ENCODE measurements around the gene GABBR2. TPM values are rescaled to one million over a fixed set of nuclear protein-coding genes. Genes with fewer than 3 reads are reported as not detected.

The GABBR2 gene
- total RNA-seq, 2 donors from 2014 or later, result not detected

DNA sequence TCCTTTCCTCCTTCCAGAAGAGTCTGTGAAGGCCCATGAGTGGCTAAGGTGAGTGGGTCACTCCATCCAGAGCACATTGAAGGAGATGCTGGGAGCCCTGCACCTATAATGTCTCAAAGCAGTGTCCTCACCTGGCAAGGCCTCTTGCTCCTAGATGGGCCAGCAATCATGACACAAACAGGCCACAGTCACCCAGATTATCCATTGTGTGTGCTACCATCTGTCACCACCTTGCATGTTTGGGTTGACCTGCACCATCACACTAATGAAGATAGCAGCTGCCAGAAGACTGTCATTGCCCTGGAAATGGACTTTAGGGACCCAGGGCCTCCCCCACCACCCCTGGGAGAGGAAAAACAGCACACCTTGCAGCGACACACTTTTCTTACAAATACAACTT lies 69.6 kb downstream of the GABBR2 start:
- Histone ChIP-seq H3K27ac (no peak overlapping the region), H3K36me3 (replicated peaks in 1 of 2; ENCODE audit: insufficient read depth in 1 of 2, low read depth in 2 of 2) (no peaks in the 10 kb centered on the region), H3K4me3 (no peak overlapping the region), H3K27me3 (no peaks in the 10 kb centered on the region), H3K4me1 (no peaks in the 10 kb centered on the region), H3K9me3 (no peaks in the 10 kb centered on the region)
- ATAC-seq (no peak), DNase-seq (no peak)
- intact Hi-C loops (cut with DNase I), result no loop called here
- 81 to 89% methylated on average over 1 of the region's 1 CpG for WGBS, 2 donors
- TF ChIP-seq, protein P1, sequence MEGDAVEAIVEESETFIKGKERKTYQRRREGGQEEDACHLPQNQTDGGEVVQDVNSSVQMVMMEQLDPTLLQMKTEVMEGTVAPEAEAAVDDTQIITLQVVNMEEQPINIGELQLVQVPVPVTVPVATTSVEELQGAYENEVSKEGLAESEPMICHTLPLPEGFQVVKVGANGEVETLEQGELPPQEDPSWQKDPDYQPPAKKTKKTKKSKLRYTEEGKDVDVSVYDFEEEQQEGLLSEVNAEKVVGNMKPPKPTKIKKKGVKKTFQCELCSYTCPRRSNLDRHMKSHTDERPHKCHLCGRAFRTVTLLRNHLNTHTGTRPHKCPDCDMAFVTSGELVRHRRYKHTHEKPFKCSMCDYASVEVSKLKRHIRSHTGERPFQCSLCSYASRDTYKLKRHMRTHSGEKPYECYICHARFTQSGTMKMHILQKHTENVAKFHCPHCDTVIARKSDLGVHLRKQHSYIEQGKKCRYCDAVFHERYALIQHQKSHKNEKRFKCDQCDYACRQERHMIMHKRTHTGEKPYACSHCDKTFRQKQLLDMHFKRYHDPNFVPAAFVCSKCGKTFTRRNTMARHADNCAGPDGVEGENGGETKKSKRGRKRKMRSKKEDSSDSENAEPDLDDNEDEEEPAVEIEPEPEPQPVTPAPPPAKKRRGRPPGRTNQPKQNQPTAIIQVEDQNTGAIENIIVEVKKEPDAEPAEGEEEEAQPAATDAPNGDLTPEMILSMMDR (IDR thresholded peaks at IDR 0.05), result no peak
- no peak for TF ChIP-seq POLR2A (IDR thresholded peaks at IDR 0.05)

DNA sequence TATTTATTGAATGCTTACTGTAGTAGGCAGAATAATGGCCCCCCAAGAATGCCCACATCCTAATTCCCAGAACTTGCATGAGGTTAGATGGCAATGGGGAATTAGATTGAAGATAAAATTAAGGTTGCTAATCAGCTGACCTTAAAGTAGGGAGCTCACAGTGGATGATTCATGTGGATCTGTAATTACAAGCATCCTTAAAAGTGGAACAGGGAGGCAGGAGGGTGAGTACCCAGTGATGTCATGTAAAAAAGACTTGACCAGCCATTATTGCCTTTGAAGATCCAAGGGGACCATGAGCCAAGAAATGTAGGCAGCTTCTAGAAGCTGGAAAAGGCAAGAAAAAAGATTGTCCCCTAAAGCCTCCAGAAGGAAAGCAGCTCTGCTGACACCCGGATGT lies 71.4 kb downstream of the GABBR2 start:
- Histone ChIP-seq H3K27ac (no peak overlapping the region), H3K4me3 (no peak overlapping the region), H3K9me3 (no peaks in the 10 kb centered on the region), H3K27me3 (no peaks in the 10 kb centered on the region), H3K36me3 (replicated peaks in 1 of 2; ENCODE audit: insufficient read depth in 1 of 2, low read depth in 2 of 2) (no peaks in the 10 kb centered on the region), H3K4me1 (no peaks in the 10 kb centered on the region)
- ATAC-seq (no peak), DNase-seq (no peak)
- TF ChIP-seq, protein P1 (IDR thresholded peaks at IDR 0.05), result no peak
- no peak for TF ChIP-seq POLR2A (IDR thresholded peaks at IDR 0.05)
- WGBS, 2 donors, result 95 to 100% methylated on average over 1 of the region's 1 CpG
- intact Hi-C loops (cut with DNase I), result no loop called here

DNA sequence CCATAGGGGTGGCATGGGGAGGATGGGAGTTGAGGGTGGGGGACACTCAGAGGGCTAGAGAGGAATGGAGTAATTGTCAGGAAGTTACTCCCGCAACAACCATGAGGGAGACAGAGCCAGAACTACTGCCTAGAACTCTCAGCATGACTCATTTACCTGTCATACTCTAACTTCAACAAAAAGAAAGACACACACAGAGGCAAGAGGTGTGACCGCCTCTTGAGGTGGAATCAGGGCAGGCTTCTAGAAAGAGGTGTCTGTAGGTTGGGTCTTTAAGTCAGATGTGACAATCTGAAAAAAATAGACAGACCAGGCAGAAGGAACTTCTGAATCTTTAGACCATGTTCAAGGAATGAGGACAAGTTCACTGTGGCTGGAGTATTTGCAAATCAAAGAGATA lies 73.4 kb downstream of the GABBR2 start:
- H3K36me3 ChIP-seq (replicated peaks in 1 of 2; ENCODE audit: insufficient read depth in 1 of 2, low read depth in 2 of 2), result no peaks in the 10 kb centered on the region
- no peak for TF ChIP-seq POLR2A (IDR thresholded peaks at IDR 0.05)
- TF ChIP-seq, protein P1 (IDR thresholded peaks at IDR 0.05), result no peak

GRCh38 chr9:98634685-98635336 lies 73.9 kb downstream of the GABBR2 start:
- TF ChIP-seq, protein P1 (IDR thresholded peaks at IDR 0.05), result no peak
- no peak for TF ChIP-seq POLR2A (IDR thresholded peaks at IDR 0.05)
- Histone ChIP-seq H3K36me3 (replicated peaks in 1 of 2; ENCODE audit: insufficient read depth in 1 of 2, low read depth in 2 of 2) (no peaks in the 10 kb centered on the region), H3K9me3 (no peaks in the 10 kb centered on the region), H3K27me3 (no peaks in the 10 kb centered on the region), H3K4me1 (no peaks in the 10 kb centered on the region), H3K27ac (no peak overlapping the region), H3K4me3 (no peak overlapping the region)
- 86 to 87% methylated on average over 7 of the region's 7 CpGs for WGBS, 2 donors
- DNase-seq, result no peak
- intact Hi-C loops (cut with DNase I), result no loop called here
- no peak for ATAC-seq

More for the DNA sequence above, 73.4 kb downstream of the GABBR2 start:
- Histone ChIP-seq H3K9me3 (no peaks in the 10 kb centered on the region), H3K27me3 (no peaks in the 10 kb centered on the region), H3K27ac (no peak overlapping the region), H3K4me1 (no peaks in the 10 kb centered on the region), H3K4me3 (no peak overlapping the region)
- WGBS, 2 donors, result 93 to 100% methylated on average over 2 of the region's 2 CpGs
- DNase-seq (no peak), ATAC-seq (no peak)
- intact Hi-C loops (cut with DNase I), result no loop called here

- 62 to 69% methylated on average over 4 of the region's 4 CpGs for WGBS, 2 donors
- no peak for ATAC-seq
- TF ChIP-seq POLR2A (IDR thresholded peaks at IDR 0.05), result no peak
- TF ChIP-seq, protein P1 (IDR thresholded peaks at IDR 0.05), result no peak
- Histone ChIP-seq H3K4me3 (no peak overlapping the region), H3K27me3 (no peaks in the 10 kb centered on the region), H3K36me3 (replicated peaks in 1 of 2; ENCODE audit: insufficient read depth in 1 of 2, low read depth in 2 of 2) (no peaks in the 10 kb centered on the region), H3K27ac (no peak overlapping the region), H3K9me3 (no peaks in the 10 kb centered on the region), H3K4me1 (no peaks in the 10 kb centered on the region)
- intact Hi-C loops (cut with DNase I), result no loop called here
- no peak for DNase-seq
Observed at GRCh38 chr9:98632839-98633238, 75.9 kb downstream of the GABBR2 start.
